Cardiac muscle cell (in vitro differentiated cells and primary cell): ENCODE results near the gene NTPCR. TPM values are rescaled to one million over a fixed set of nuclear protein-coding genes. Genes with fewer than 3 reads are reported as not detected.

Experiments used
- DNase-seq, 2 donors: peaks; one replicate each; pipeline versions ENCODE4 v3.0.0 to v3.0.0-alpha.2; 2010 to 2017; ENCODE audit warnings: low read depth in 1 of 2, low spot score in 1 of 2
- H3K27ac ChIP-seq: fragments of 200-600 bp; sonication (generic); 2 replicates; pipeline ENCODE4 v1.5.1; 2016
- H3K27me3 ChIP-seq: fragments of 200-600 bp; sonication (generic); 2 replicates; pipeline ENCODE4 v1.6.0; 2016; ENCODE audit warnings: control low read depth
- H3K36me3 ChIP-seq: fragments of 200-600 bp; sonication (generic); 2 replicates; pipeline ENCODE4 v1.5.1; 2016; ENCODE audit warnings: control low read depth
- H3K4me1 ChIP-seq: fragments of 200-600 bp; sonication (generic); 2 replicates; pipeline ENCODE4 v1.8.1; 2017; ENCODE audit warnings: low read depth, mild to moderate bottlenecking, mixed run types
- H3K4me3 ChIP-seq: fragments of 200-600 bp; sonication (generic); 2 replicates; pipeline ENCODE4 v1.5.1; 2016; ENCODE audit warnings: mild to moderate bottlenecking
- H3K9me3 ChIP-seq: fragments of 200-600 bp; sonication (generic); 2 replicates; pipeline ENCODE4 v1.5.1; 2017; ENCODE audit warnings: low read depth, mild to moderate bottlenecking, control low read depth
- polyA plus RNA-seq: library from polyadenylated mRNA; unstranded; fragments of >200 nt; fragmentation: Nextera tagmentation; extraction: Ambion mirVana; gene quantifications from 2 replicates; pipeline ENCODE4 v1.2.1, GENCODE V29; 2016
- total RNA-seq: library from RNA; depleted of rRNA; stranded (reverse); fragments of >200 nt; gene quantifications from 2 replicates; pipeline ENCODE4 v1.2.3, GENCODE V29; 2016
- TF ChIP-seq, protein P1 (sequence below): IDR thresholded peaks from 2 replicates; pipeline ENCODE4 v1.5.1; 2012; ENCODE audit warnings: low read depth, mild to moderate bottlenecking, low read length

NTPCR gene
- total and polyA plus RNA-seq, 2 experiments from 2014 or later, result 37.5 to 154 TPM

DNA sequence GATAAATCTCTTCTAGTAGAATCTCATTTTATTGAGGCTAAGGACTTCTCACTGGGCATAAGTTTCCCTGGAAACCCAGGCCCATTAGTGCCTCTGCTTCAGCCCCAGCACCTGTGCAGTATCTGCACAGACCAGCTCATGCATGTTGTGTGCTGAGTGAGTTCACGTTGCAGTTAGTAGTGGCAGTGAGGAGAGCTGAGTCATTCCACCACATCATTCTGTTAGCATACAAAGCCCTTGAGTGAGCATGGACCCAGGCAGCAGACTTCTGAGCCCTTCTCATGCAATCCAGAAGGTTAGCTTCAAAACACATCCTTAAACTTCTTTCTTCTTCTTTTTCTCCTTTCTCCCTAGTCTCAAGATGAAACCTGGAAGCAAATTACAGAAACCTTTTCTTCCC lies 45.8 kb upstream of the NTPCR start:
- H3K36me3 ChIP-seq, result no peaks in the 10 kb centered on the region
- DNase-seq, result peak in 1 of 2 donors; percentile 40
- no peak overlapping the region for H3K27ac ChIP-seq
- no peak overlapping the region for H3K4me3 ChIP-seq
- H3K9me3 ChIP-seq, result no peaks in the 10 kb centered on the region
- TF ChIP-seq, protein P1, sequence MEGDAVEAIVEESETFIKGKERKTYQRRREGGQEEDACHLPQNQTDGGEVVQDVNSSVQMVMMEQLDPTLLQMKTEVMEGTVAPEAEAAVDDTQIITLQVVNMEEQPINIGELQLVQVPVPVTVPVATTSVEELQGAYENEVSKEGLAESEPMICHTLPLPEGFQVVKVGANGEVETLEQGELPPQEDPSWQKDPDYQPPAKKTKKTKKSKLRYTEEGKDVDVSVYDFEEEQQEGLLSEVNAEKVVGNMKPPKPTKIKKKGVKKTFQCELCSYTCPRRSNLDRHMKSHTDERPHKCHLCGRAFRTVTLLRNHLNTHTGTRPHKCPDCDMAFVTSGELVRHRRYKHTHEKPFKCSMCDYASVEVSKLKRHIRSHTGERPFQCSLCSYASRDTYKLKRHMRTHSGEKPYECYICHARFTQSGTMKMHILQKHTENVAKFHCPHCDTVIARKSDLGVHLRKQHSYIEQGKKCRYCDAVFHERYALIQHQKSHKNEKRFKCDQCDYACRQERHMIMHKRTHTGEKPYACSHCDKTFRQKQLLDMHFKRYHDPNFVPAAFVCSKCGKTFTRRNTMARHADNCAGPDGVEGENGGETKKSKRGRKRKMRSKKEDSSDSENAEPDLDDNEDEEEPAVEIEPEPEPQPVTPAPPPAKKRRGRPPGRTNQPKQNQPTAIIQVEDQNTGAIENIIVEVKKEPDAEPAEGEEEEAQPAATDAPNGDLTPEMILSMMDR, result no peak
- no peaks in the 10 kb centered on the region for H3K27me3 ChIP-seq
- H3K4me1 ChIP-seq, result peaks cover 13% of the 10 kb centered on the region

DNA sequence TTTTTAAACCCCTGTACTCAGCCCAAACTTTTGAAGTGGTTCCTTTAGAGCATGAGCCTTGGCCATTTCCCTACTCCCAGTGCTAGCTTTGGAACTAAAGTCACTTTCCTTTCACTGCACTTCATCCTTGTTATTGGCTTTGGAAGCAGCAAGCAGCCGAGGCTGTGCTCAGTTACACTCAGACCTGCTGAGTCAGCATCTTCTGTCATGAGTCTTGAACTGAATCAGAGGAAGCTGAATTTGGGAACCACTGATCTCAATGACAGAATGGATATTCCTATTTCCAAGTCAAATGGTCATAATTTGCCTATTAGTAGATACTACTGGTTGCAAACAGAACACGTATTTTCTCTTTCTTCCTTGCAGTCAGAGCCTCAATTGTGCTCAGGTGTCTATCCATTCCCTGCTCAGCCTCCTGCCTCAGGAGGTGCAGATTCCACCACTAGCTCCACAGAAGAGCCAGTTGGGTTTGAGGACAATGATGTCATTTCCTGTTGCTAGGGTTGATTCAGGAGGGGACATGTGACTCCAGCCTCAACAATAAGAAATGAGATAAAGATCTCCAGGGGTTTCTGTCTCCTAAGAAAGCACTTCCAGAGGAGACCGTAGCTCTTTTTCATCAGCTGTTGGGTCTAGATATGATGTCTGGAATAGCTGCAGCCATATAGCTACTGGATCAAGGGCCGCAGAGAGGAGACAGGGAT lies 44.9 kb upstream of the NTPCR start:
- Histone ChIP-seq H3K4me3 (no peak overlapping the region), H3K27me3 (no peaks in the 10 kb centered on the region), H3K36me3 (no peaks in the 10 kb centered on the region), H3K9me3 (no peaks in the 10 kb centered on the region), H3K4me1 (peaks cover 13% of the 10 kb centered on the region), H3K27ac (no peak overlapping the region)
- peak in 1 of 2 donors; percentile 25 for DNase-seq
- TF ChIP-seq, protein P1, result no peak

DNA sequence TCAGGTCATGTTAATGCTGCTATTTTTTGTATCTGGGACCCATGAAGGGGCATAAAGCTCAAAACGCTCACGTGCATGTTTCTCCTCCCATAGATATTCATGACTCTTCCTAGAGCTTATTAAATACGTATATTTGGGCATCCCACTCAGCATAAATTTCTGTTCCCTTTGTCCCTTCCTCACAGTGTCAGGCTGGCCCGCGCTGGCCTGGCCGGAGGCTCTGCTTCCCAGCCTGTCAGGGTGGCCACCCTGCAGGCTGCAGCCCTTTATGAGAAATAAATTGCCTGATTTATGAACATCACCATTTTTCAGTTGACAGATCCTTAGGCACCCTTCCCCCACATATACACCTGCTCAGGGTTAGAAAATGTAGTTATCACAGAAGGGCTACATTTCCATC lies 44.0 kb upstream of the NTPCR start:
- Histone ChIP-seq H3K4me3 (no peak overlapping the region), H3K4me1 (peaks cover 5% of the 10 kb centered on the region), H3K27ac (no peak overlapping the region), H3K9me3 (no peaks in the 10 kb centered on the region), H3K27me3 (no peaks in the 10 kb centered on the region), H3K36me3 (no peaks in the 10 kb centered on the region)
- DNase-seq, result no peak
- TF ChIP-seq, protein P1, result no peak

DNA sequence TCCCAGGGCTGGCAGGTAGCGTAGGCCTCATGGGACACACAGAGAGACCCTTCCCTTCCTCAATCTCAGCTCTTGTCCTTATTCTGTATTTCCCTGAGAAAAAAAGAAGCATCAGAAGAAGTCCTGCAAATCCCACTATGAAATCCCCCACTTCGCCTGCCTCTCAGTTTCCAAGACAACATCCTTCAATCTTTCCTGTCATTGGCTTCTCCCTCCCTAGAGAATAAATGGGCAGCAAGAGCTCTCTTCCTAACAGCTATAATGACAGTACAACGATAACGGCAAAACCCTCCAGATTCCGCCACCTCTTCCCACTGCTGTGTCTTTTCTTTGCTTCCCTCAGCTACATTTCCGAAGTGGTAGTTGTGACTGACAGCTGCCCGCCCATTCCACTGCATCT lies 41.6 kb upstream of the NTPCR start:
- Histone ChIP-seq H3K27me3 (no peaks in the 10 kb centered on the region), H3K4me3 (no peak overlapping the region)

DNA sequence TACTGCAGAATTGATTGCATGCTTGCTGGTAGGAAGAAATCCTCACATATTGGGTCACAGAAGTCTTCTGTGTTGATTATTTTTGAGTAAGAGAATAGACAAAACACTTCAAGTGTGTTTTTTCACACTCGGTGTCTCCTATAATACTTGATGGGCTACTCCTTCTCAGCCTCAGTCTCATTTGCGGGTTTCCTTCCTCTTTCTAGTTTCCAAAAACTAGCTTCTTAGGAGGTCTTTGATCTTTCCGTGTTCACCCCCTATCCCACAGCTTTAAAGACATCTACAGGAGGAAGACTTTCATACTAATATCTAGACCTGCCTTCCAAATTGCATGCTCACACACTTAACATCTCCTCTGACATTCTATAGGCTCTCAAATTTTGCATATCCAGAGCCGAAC lies 40.7 kb upstream of the NTPCR start:
- Histone ChIP-seq H3K4me1 (no peaks in the 10 kb centered on the region), H3K36me3 (no peaks in the 10 kb centered on the region), H3K4me3 (no peak overlapping the region), H3K27ac (no peak overlapping the region), H3K9me3 (no peaks in the 10 kb centered on the region), H3K27me3 (no peaks in the 10 kb centered on the region)
- TF ChIP-seq, protein P1, result no peak
- no peak for DNase-seq

More for the DNA sequence above, 41.6 kb upstream of the NTPCR start:
- Histone ChIP-seq H3K27ac (no peak overlapping the region), H3K9me3 (no peaks in the 10 kb centered on the region), H3K36me3 (no peaks in the 10 kb centered on the region), H3K4me1 (no peaks in the 10 kb centered on the region)
- TF ChIP-seq, protein P1, result no peak
- DNase-seq, result no peak
